Measurements from ENCODE around the gene RPL26. TPM values are rescaled to one million over a fixed set of nuclear protein-coding genes. Genes with fewer than 3 reads are reported as not detected.
"Not testable (repeated sequence)": the region's sequence is repeated elsewhere in the genome, so short reads cannot be mapped to it uniquely, and the experiment has no call there.

RPL26 gene
- total RNA-seq, 4 donors from 2014 or later: 2,419 to 4,673 (median 3,203) TPM

DNA sequence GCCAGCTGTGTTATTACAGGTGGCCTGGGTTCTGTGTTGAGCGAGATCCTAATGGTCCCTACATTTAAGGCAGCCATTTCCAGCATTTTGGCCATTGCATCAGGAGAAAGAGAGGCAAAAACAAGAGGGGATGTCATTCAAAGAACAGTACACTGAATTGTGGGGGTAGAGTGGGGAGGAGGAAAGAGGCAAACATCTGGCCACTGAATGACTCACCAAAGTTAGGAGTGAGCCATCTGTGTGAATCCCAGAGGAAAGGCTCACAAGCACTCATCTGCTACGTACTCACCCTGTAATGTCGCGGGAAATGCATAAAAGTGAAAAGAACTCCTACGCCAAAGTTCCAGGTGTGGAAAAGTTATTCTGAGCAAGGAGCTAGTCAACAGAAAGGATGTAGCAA is 23.2 kb downstream of the RPL26 start:
- Histone ChIP-seq H3K27ac (no peak overlapping the region), H3K4me3 (no peak overlapping the region), H3K27me3 (no peaks in the 10 kb centered on the region), H3K4me1 (peaks cover 8% of the 10 kb centered on the region), H3K36me3 (peaks cover 3% of the 10 kb centered on the region), H3K9me3 (no peaks in the 10 kb centered on the region)
- DNase-seq (ENCODE audit: low spot score in 2 of 2): no peak
- 60% methylated on average over 5 of the region's 5 CpGs for WGBS
- TF ChIP-seq POLR2AphosphoS5 (IDR thresholded peaks at IDR 0.05) (no peak), POLR2A (IDR thresholded peaks at IDR 0.05) (no peak), EP300 (IDR thresholded peaks at IDR 0.05) (no peak)
- TF ChIP-seq, protein P1, sequence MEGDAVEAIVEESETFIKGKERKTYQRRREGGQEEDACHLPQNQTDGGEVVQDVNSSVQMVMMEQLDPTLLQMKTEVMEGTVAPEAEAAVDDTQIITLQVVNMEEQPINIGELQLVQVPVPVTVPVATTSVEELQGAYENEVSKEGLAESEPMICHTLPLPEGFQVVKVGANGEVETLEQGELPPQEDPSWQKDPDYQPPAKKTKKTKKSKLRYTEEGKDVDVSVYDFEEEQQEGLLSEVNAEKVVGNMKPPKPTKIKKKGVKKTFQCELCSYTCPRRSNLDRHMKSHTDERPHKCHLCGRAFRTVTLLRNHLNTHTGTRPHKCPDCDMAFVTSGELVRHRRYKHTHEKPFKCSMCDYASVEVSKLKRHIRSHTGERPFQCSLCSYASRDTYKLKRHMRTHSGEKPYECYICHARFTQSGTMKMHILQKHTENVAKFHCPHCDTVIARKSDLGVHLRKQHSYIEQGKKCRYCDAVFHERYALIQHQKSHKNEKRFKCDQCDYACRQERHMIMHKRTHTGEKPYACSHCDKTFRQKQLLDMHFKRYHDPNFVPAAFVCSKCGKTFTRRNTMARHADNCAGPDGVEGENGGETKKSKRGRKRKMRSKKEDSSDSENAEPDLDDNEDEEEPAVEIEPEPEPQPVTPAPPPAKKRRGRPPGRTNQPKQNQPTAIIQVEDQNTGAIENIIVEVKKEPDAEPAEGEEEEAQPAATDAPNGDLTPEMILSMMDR (IDR thresholded peaks at IDR 0.05): no peak

DNA sequence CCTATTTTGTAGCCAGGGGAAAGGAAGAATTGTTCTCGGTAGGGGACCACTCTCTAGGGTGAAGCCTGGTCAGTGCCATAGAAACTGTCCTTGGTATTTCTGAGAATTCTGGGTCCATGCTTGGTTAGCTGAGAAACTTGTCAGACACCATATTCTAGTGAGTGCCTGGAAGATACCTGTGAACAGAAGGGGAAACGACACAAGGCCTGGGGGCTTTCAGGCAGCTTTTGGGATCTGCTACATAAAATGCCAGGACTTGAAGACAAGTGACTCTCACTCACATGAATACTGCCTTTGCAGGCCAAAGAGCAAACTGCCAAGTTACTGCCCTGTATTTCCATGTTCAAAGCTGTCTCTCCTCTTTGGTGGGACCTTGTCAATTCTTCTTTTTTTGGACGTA is 25.1 kb downstream of the RPL26 start:
- Histone ChIP-seq H3K27ac (no peak overlapping the region), H3K9me3 (no peaks in the 10 kb centered on the region), H3K4me1 (peaks cover 8% of the 10 kb centered on the region), H3K27me3 (no peaks in the 10 kb centered on the region), H3K36me3 (no peaks in the 10 kb centered on the region), H3K4me3 (no peak overlapping the region)
- DNase-seq (ENCODE audit: low spot score in 2 of 2): no peak
- WGBS: 93% methylated on average over 3 of the region's 3 CpGs
- TF ChIP-seq POLR2AphosphoS5 (IDR thresholded peaks at IDR 0.05) (no peak), POLR2A (IDR thresholded peaks at IDR 0.05) (no peak), EP300 (IDR thresholded peaks at IDR 0.05) (no peak)
- TF ChIP-seq, protein P1 (IDR thresholded peaks at IDR 0.05): no peak

DNA sequence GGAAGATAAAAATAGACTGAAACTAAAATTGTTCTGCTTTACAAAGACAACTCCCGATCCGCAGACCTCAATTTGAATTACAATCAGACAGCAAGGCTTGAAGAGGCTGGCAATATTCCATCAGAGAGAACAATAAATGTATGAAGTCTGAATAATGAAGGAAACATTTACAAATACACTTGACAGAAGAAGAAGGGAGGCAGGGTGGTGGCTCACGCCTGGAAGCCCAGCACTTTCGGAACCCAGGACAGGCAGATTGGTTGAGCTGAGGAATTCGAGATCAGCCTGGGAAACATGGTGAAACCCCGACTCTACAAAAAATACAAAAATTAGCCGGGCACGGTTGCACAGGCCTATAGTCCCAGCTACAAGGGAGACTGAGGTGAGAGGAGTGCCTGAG is 28.8 kb downstream of the RPL26 start:
- Histone ChIP-seq H3K36me3 (no peaks in the 10 kb centered on the region), H3K27me3 (no peaks in the 10 kb centered on the region), H3K4me1 (no peaks in the 10 kb centered on the region), H3K27ac (no peak overlapping the region), H3K9me3 (no peaks in the 10 kb centered on the region), H3K4me3 (no peak overlapping the region)
- DNase-seq (ENCODE audit: low spot score in 2 of 2): no peak
- TF ChIP-seq POLR2AphosphoS5 (IDR thresholded peaks at IDR 0.05) (no peak), POLR2A (IDR thresholded peaks at IDR 0.05) (no peak), EP300 (IDR thresholded peaks at IDR 0.05) (no peak)
- TF ChIP-seq, protein P1 (IDR thresholded peaks at IDR 0.05): no peak
- 59% methylated on average over 8 of the region's 8 CpGs for WGBS

DNA sequence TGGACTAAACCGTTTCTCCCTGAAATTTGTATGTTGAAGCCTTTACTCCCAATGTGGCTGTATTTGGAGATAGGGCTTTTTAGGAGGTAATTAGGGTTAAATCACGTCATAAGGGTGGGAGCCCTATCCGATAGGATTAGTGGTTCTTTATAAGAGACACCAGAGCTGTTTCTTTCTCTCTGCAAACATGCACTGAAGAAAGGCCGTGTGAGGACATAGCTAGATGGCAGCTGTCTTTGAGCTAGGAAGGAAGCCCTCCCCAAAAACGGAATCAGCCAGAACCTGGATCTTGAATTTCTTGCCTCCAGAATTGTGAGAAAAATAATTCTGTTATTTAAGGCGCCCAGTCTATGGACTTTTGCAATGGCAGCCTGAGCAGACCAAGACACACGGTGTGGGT is 29.3 kb downstream of the RPL26 start:
- no peak overlapping the region for H3K4me3 ChIP-seq
- H3K36me3 ChIP-seq: no peaks in the 10 kb centered on the region
- H3K27ac ChIP-seq: no peak overlapping the region
- DNase-seq (ENCODE audit: low spot score in 2 of 2): no peak
- 78% methylated on average over 7 of the region's 7 CpGs for WGBS
- no peak for TF ChIP-seq POLR2A (IDR thresholded peaks at IDR 0.05)
- TF ChIP-seq POLR2AphosphoS5 (IDR thresholded peaks at IDR 0.05): no peak
- no peak for TF ChIP-seq EP300 (IDR thresholded peaks at IDR 0.05)
- TF ChIP-seq, protein P1 (IDR thresholded peaks at IDR 0.05): no peak
- H3K9me3 ChIP-seq: no peaks in the 10 kb centered on the region
- H3K4me1 ChIP-seq: no peaks in the 10 kb centered on the region
- no peaks in the 10 kb centered on the region for H3K27me3 ChIP-seq

DNA sequence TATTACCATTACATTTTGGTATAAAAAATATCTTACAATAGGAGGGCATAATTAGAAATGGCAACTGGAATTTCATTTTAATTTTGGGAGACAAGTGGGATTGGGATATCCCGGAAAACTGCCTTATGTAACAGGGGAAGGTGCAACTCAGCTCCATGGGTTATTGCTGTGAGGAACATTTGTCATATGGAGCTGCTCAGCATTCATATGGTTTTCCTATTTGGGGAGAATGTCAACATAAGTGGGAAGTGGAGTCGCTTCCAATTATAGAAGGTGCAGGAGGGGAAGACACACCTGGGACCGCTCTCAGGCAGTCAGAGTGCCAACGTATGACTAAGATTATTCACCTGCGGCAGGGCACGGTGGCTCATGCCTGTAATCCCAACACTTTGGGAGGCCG is 32.7 kb downstream of the RPL26 start:
- WGBS: 69% methylated on average over 7 of the region's 7 CpGs
- no peaks in the 10 kb centered on the region for H3K27me3 ChIP-seq
- no peak for DNase-seq (ENCODE audit: low spot score in 2 of 2)
- TF ChIP-seq POLR2AphosphoS5 (IDR thresholded peaks at IDR 0.05) (no peak), POLR2A (IDR thresholded peaks at IDR 0.05) (no peak), EP300 (IDR thresholded peaks at IDR 0.05) (no peak)
- TF ChIP-seq, protein P1 (IDR thresholded peaks at IDR 0.05): no peak
- no peak overlapping the region for H3K27ac ChIP-seq
- no peak overlapping the region for H3K4me3 ChIP-seq
- peaks cover 18% of the 10 kb centered on the region for H3K4me1 ChIP-seq
- H3K36me3 ChIP-seq: no peaks in the 10 kb centered on the region
- no peaks in the 10 kb centered on the region for H3K9me3 ChIP-seq

DNA sequence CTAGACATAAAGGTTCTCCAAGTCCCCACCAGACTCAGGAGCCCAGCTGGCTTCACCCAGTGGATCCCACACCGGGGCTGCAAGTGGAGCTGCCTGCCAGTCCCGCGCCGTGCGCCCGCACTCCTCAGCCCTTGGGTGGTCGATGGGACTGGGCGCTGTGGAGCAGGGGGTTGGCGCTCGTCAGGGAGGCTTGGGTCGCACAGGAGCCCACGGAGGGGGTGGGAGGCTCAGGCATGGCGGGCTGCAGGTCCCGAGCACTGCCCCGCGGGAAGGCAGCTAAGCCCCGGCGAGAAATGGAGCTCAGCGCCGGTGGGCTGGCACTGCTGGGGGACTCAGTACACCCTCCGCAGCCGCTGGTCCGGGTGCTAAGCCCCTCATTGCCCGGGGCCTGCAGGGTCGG is 36.0 kb downstream of the RPL26 start:
- DNase-seq (ENCODE audit: low spot score in 2 of 2); H3K9me3 ChIP-seq; H3K27me3 ChIP-seq; H3K36me3 ChIP-seq: not testable (repeated sequence)
- Histone ChIP-seq H3K27ac (peak overlapping the region; percentile 17), H3K4me3 (peak overlapping the region; percentile 25), H3K4me1 (peaks cover 22% of the 10 kb centered on the region)
- no CpG with 5 or more reads among the region's 25 CpGs for WGBS
